ENCODE results near the gene EDEM1. TPM values are rescaled to one million over a fixed set of nuclear protein-coding genes. Genes with fewer than 3 reads are reported as not detected.

Gene EDEM1
- total RNA-seq, 1 donor from 2014 or later = 62.7 TPM

DNA sequence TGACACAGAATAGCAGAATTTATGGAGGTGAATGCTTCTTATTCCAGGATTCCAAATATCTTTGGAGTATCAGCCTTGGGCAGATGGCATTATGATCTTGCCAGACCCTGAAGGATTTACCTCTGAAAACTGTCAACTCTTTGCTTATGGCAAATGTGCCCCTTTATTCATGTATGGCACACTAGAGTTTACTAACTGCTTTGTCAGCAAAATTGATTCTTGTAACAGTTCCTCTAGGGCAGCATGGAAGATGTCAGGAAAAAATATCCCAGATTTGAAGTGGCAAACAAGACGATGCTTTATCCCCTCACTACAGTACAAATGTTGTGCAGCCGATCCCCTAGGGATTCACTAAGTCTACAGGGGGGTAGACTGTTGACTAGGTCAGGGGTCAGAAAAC lies 79.7 kb downstream of the EDEM1 start:
- Histone ChIP-seq H3K4me1 (ENCODE audit: insufficient read depth, low read length) (peaks cover 3% of the 10 kb centered on the region), H3K9ac (ENCODE audit: low read length) (no peak overlapping the region), H3K27ac (ENCODE audit: low read depth, low read length) (no peak overlapping the region), H4K20me1 (ENCODE audit: insufficient read depth, low read length) (no peaks in the 10 kb centered on the region), H2AFZ (ENCODE audit: low read depth, low read length) (no peak overlapping the region), H3K4me3 (ENCODE audit: insufficient read depth, low read depth, low read length) (no peak overlapping the region), H3K36me3 (ENCODE audit: insufficient read depth, low read length) (no peaks in the 10 kb centered on the region), H3K9me3 (ENCODE audit: insufficient read depth, low read depth, low read length) (no peaks in the 10 kb centered on the region), H3K4me2 (ENCODE audit: low read length) (no peak overlapping the region), H3K79me2 (ENCODE audit: insufficient read depth, low read length) (no peaks in the 10 kb centered on the region), H3K27me3 (ENCODE audit: insufficient read depth, low read length) (no peaks in the 10 kb centered on the region)
- Mint-ChIP-seq H3K9me3 (ENCODE audit: unreplicated experiment) (no peaks in the 10 kb centered on the region), H3K4me1 (ENCODE audit: low read depth, unreplicated experiment) (peaks cover 15% of the 10 kb centered on the region), H3K27me3 (ENCODE audit: low read depth, unreplicated experiment) (no peaks in the 10 kb centered on the region), H3K4me3 (ENCODE audit: unreplicated experiment) (no peak overlapping the region), H3K36me3 (ENCODE audit: low read depth, unreplicated experiment) (no peaks in the 10 kb centered on the region), H3K27ac (ENCODE audit: unreplicated experiment) (no peak overlapping the region)
- DNase-seq (ENCODE audit: low read depth) (no peak), FAIRE-seq (no peak)
- TF ChIP-seq EZH2 (IDR thresholded peaks at IDR 0.05; ENCODE audit: insufficient read depth, low read length) (no peak), CTCF (IDR thresholded peaks at IDR 0.05; ENCODE audit: insufficient read depth, low read depth, low read length) (no peak)

DNA sequence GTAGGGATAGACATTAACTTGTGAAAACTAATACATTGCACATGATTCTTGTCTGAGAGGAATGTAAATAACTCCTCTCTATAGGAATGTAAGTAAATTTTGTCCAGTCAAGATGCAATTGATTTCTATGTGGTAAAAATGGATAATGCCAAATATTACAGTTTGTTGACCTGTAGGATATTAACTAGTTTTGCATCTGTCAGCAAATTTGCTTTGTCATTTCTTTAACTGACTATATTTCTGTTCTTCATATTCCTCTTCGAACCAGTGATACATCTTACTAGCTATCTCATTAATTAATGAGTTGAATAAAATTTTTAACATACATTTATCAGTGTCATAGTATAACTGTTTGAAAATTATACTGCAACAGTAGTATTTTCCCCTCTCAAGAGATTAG lies 80.4 kb downstream of the EDEM1 start:
- H3K36me3 ChIP-seq (ENCODE audit: insufficient read depth, low read length) = no peaks in the 10 kb centered on the region
- H3K27me3 Mint-ChIP-seq (ENCODE audit: low read depth, unreplicated experiment) = no peaks in the 10 kb centered on the region
- peaks cover 3% of the 10 kb centered on the region for H3K4me1 ChIP-seq (ENCODE audit: insufficient read depth, low read length)
- H3K9me3 ChIP-seq (ENCODE audit: insufficient read depth, low read depth, low read length) = no peaks in the 10 kb centered on the region
- FAIRE-seq (no peak), DNase-seq (ENCODE audit: low read depth) (no peak)
- peaks cover 15% of the 10 kb centered on the region for H3K4me1 Mint-ChIP-seq (ENCODE audit: low read depth, unreplicated experiment)
- no peak overlapping the region for H3K4me3 Mint-ChIP-seq (ENCODE audit: unreplicated experiment)
- TF ChIP-seq EZH2 (IDR thresholded peaks at IDR 0.05; ENCODE audit: insufficient read depth, low read length) (no peak), CTCF (IDR thresholded peaks at IDR 0.05; ENCODE audit: insufficient read depth, low read depth, low read length) (no peak)
- H3K36me3 Mint-ChIP-seq (ENCODE audit: low read depth, unreplicated experiment) = no peaks in the 10 kb centered on the region
- H2AFZ ChIP-seq (ENCODE audit: low read depth, low read length) = no peak overlapping the region
- H3K4me2 ChIP-seq (ENCODE audit: low read length) = no peak overlapping the region
- no peak overlapping the region for H3K27ac Mint-ChIP-seq (ENCODE audit: unreplicated experiment)
- H3K27ac ChIP-seq (ENCODE audit: low read depth, low read length) = no peak overlapping the region
- H3K79me2 ChIP-seq (ENCODE audit: insufficient read depth, low read length) = no peaks in the 10 kb centered on the region
- H3K9me3 Mint-ChIP-seq (ENCODE audit: unreplicated experiment) = no peaks in the 10 kb centered on the region
- no peak overlapping the region for H3K4me3 ChIP-seq (ENCODE audit: insufficient read depth, low read depth, low read length)
- H3K27me3 ChIP-seq (ENCODE audit: insufficient read depth, low read length) = no peaks in the 10 kb centered on the region
- no peaks in the 10 kb centered on the region for H4K20me1 ChIP-seq (ENCODE audit: insufficient read depth, low read length)
- no peak overlapping the region for H3K9ac ChIP-seq (ENCODE audit: low read length)

Small RNAs within 50 kb of the gene (microRNA-seq; reads per million reads assigned to microRNA genes)
- not detected for gene MIR4790

Other genes starting within 250 kb of the EDEM1 start
- 156 and 185 TPM in 2 replicates for gene BHLHE40, start 208.3 kb upstream of the EDEM1 start, total RNA-seq
- 59.7 and 64.1 TPM in 2 replicates for gene ARL8B, start 65.4 kb upstream of the EDEM1 start, total RNA-seq